Liver (tissue), 9 donors: ENCODE results near the gene CHN1. TPM values are rescaled to one million over a fixed set of nuclear protein-coding genes. Genes with fewer than 3 reads are reported as not detected.

ENCODE experiments used
- DNase-seq: peaks from one replicate; pipeline ENCODE4 v3.0.0-alpha.2; 2017; ENCODE audit warnings: low spot score
- H3K27ac ChIP-seq, 2 donors: one replicate each; pipeline ENCODE4 v1.7.0; 2013; ENCODE audit warnings: inconsistent platforms in 2 of 2, low read length in 2 of 2, control low read depth in 1 of 2, low read depth in 1 of 2, mild to moderate bottlenecking in 1 of 2
- H3K27me3 ChIP-seq, 4 donors: one replicate each; pipeline versions ENCODE4 v1.6.1 to v1.7.0; 2013; ENCODE audit warnings: low read length in 3 of 4, inconsistent platforms in 1 of 4, mild to moderate bottlenecking in 1 of 4, moderate library complexity in 1 of 4; ENCODE audit not compliant: control insufficient read depth in 4 of 4, insufficient read depth in 4 of 4
- H3K36me3 ChIP-seq, 4 donors: one replicate each; pipeline versions ENCODE4 v1.6.1 to v1.7.0; 2013; ENCODE audit warnings: low read length in 3 of 4, mild to moderate bottlenecking in 3 of 4, low read depth in 1 of 4, moderate library complexity in 1 of 4; ENCODE audit not compliant: control insufficient read depth in 4 of 4, insufficient read depth in 3 of 4
- H3K4me1 ChIP-seq, 4 donors: one replicate each; pipeline versions ENCODE4 v1.6.1 to v1.7.0; 2013; ENCODE audit warnings: low read length in 3 of 4, mild to moderate bottlenecking in 3 of 4, moderate library complexity in 1 of 4; ENCODE audit not compliant: control insufficient read depth in 4 of 4, insufficient read depth in 4 of 4
- H3K4me3 ChIP-seq, 3 donors: one replicate each; pipeline versions ENCODE4 v1.6.1 to v1.7.0; 2013; ENCODE audit warnings: low read length in 3 of 3, control low read depth in 1 of 3, low read depth in 1 of 3, mild to moderate bottlenecking in 1 of 3
- H3K9ac ChIP-seq, 2 donors: one replicate each; pipeline ENCODE4 v1.7.0; 2013; ENCODE audit warnings: low read length in 2 of 2, mild to moderate bottlenecking in 2 of 2, moderate library complexity in 2 of 2, control low read depth in 1 of 2, low read depth in 1 of 2
- H3K9me3 ChIP-seq, 4 donors: one replicate each; pipeline versions ENCODE4 v1.6.1 to v1.7.0; 2013; ENCODE audit warnings: low read length in 3 of 4; ENCODE audit not compliant: control insufficient read depth in 4 of 4
- CTCF ChIP-seq: fragments of 150-350 bp; IDR thresholded peaks from 2 replicates; pipeline ENCODE4 v1.5.1; 2017; ENCODE audit warnings: improper control_type of control experiment, low read depth, low read length; ENCODE audit not compliant: missing input control
- EGR1 ChIP-seq, 2 donors: IDR thresholded peaks; 2 replicates each; pipeline ENCODE4 v1.6.1; 2016 to 2018; ENCODE audit warnings: antibody characterized with exemption in 2 of 2, low read depth in 2 of 2
- FOXA1 ChIP-seq: IDR thresholded peaks from 2 replicates; pipeline ENCODE4 v1.6.1; 2016; ENCODE audit warnings: antibody characterized with exemption
- FOXA2 ChIP-seq: IDR thresholded peaks from 2 replicates; pipeline ENCODE4 v1.6.1; 2016; ENCODE audit warnings: antibody characterized with exemption
- GABPA ChIP-seq, 2 donors: IDR thresholded peaks in 1 of 2; conservative IDR thresholded peaks in 1 of 2; 2 replicates each; pipeline ENCODE4 v1.6.1; 2016; ENCODE audit warnings: antibody characterized with exemption in 2 of 2, mild to moderate bottlenecking in 1 of 2, moderate library complexity in 1 of 2
- HNF4A ChIP-seq, 2 donors: conservative IDR thresholded peaks; 2 replicates each; pipeline ENCODE4 v1.6.1; 2016; ENCODE audit warnings: antibody characterized with exemption in 2 of 2, mild to moderate bottlenecking in 2 of 2
- HNF4G ChIP-seq: IDR thresholded peaks from 2 replicates; pipeline ENCODE4 v1.6.1; 2016; ENCODE audit warnings: antibody characterized with exemption
- MAX ChIP-seq: IDR thresholded peaks from 2 replicates; pipeline ENCODE4 v1.6.1; 2016; ENCODE audit warnings: antibody characterized with exemption
- NR2F2 ChIP-seq: IDR thresholded peaks from 2 replicates; pipeline ENCODE4 v1.6.1; 2016; ENCODE audit warnings: antibody characterized with exemption
- RAD21 ChIP-seq, 2 donors: IDR thresholded peaks; 2 replicates each; pipeline ENCODE4 v1.6.1; 2016; ENCODE audit warnings: antibody characterized with exemption in 2 of 2, mild to moderate bottlenecking in 2 of 2
- REST ChIP-seq: IDR thresholded peaks from 2 replicates; pipeline ENCODE4 v1.6.1; 2016; ENCODE audit warnings: antibody characterized with exemption, mild to moderate bottlenecking
- RXRA ChIP-seq, 2 donors: IDR thresholded peaks; 2 replicates each; pipeline ENCODE4 v1.6.1; 2017 to 2018; ENCODE audit warnings: antibody characterized with exemption in 2 of 2, mild to moderate bottlenecking in 1 of 2
- SP1 ChIP-seq: IDR thresholded peaks from 2 replicates; pipeline ENCODE4 v1.6.1; 2018; ENCODE audit warnings: antibody characterized with exemption, mild to moderate bottlenecking
- YY1 ChIP-seq: IDR thresholded peaks from 2 replicates; pipeline ENCODE4 v1.6.1; 2016; ENCODE audit warnings: antibody characterized with exemption, mild to moderate bottlenecking
- WGBS: extraction: QIAGEN DNeasy Blood & Tissue Kit; methylation state at CpG from one replicate; pipeline ENCODE4 v1.1.7; 2013; 5-methylcytosine and 5-hydroxymethylcytosine counted together
- polyA plus RNA-seq, 2 donors: library from polyadenylated mRNA; stranded (reverse) in 1 of 2; unstranded in 1 of 2; fragments of 200-250 nt in 1 of 2; fragments of >200 nt in 1 of 2; fragmentation: Nextera tagmentation in 1 of 2; extraction: Ambion mirVana in 1 of 2; gene quantifications; one replicate each; pipeline versions ENCODE4 v1.2.1 to v1.2.3, GENCODE V29; 2013 to 2015
- total RNA-seq, 2 donors: library from RNA; depleted of rRNA; stranded (reverse); fragments of >200 nt; gene quantifications; one replicate each; pipeline ENCODE4 v1.2.3, GENCODE V29; 2014
- TF ChIP-seq, protein P1 (sequence below): IDR thresholded peaks from 2 replicates; pipeline ENCODE4 v1.6.1; 2016; ENCODE audit warnings: antibody characterized with exemption
- donor health status: healthy.
- donor health status: healthy.
- donor health status: healthy.
- donor health status: healthy.
- donor health status: healthy.

CHN1 gene
- total and polyA plus RNA-seq, 4 donors = 0.66 to 1.6 (median 1.1) TPM

DNA sequence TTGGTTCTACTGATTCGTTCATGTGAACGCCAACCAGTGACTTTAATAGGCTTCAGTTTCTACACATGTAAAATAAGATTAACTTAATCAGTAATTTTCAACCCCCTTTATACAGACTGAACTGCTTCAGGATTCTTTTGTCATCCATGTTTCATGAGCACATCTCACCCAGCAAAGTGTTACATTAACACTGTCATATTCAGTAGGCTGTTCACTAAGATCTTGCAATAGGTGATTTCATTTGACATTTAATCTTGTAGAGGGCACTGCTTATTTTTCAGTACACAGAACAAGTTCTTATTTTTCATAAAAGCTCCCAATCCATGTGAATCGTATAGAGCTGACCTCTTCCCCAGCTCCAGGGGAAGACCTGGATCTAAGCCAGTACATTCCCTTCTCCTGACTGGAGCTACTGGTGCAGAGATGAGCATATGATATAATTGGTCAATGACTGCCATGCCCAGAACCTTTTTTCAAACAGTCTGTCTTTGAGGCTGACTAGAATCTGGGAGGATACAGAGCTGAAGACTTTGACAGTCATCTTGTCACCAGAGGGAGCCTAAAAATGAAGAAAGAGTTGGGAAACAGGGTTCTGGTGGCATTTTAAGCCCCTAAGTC, 168.7 kb downstream of the CHN1 start:
- no peak for DNase-seq
- Histone ChIP-seq H3K36me3 (no peaks in the 10 kb centered on the region), H3K4me1 (no peaks in the 10 kb centered on the region), H3K9me3 (no peaks in the 10 kb centered on the region), H3K4me3 (no peak overlapping the region), H3K27me3 (no peaks in the 10 kb centered on the region), H3K9ac (no peak overlapping the region), H3K27ac (no peak overlapping the region)
- WGBS = 87% methylated on average over 3 of the region's 3 CpGs
- TF ChIP-seq FOXA2 (no peak), EGR1 (IDR thresholded peaks at IDR 0.05; ENCODE audit: low read depth in 2 of 2) (no peak), RAD21 (IDR thresholded peaks at IDR 0.05) (no peak), SP1 (no peak), HNF4A (conservative IDR thresholded peaks at IDR 0.05) (no peak), MAX (no peak), HNF4G (no peak), REST (no peak), FOXA1 (no peak), YY1 (no peak), RXRA (IDR thresholded peaks at IDR 0.05) (no peak), NR2F2 (no peak)

GRCh38 chr2:174835797-174836255, 169.4 kb downstream of the CHN1 start:
- Histone ChIP-seq H3K4me1 (no peaks in the 10 kb centered on the region), H3K27me3 (no peaks in the 10 kb centered on the region), H3K9me3 (no peaks in the 10 kb centered on the region), H3K27ac (no peak overlapping the region), H3K9ac (no peak overlapping the region), H3K36me3 (no peaks in the 10 kb centered on the region), H3K4me3 (no peak overlapping the region)
- DNase-seq = no peak
- TF ChIP-seq NR2F2 (no peak), GABPA (IDR thresholded peaks at IDR 0.05 in 1 of 2, conservative IDR thresholded peaks at IDR 0.05 in 1 of 2) (no peak), RAD21 (IDR thresholded peaks at IDR 0.05) (no peak), FOXA1 (no peak), CTCF (no peak), RXRA (IDR thresholded peaks at IDR 0.05) (no peak), HNF4G (no peak), SP1 (no peak), REST (no peak), EGR1 (IDR thresholded peaks at IDR 0.05; ENCODE audit: low read depth in 2 of 2) (no peak), YY1 (no peak), FOXA2 (no peak)
- TF ChIP-seq, protein P1, sequence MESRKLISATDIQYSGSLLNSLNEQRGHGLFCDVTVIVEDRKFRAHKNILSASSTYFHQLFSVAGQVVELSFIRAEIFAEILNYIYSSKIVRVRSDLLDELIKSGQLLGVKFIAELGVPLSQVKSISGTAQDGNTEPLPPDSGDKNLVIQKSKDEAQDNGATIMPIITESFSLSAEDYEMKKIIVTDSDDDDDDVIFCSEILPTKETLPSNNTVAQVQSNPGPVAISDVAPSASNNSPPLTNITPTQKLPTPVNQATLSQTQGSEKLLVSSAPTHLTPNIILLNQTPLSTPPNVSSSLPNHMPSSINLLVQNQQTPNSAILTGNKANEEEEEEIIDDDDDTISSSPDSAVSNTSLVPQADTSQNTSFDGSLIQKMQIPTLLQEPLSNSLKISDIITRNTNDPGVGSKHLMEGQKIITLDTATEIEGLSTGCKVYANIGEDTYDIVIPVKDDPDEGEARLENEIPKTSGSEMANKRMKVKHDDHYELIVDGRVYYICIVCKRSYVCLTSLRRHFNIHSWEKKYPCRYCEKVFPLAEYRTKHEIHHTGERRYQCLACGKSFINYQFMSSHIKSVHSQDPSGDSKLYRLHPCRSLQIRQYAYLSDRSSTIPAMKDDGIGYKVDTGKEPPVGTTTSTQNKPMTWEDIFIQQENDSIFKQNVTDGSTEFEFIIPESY = no peak
- 50% methylated on average over 2 of the region's 2 CpGs for WGBS
